ENCODE measurements around the gene TSEN34. TPM values are rescaled to one million over a fixed set of nuclear protein-coding genes. Genes with fewer than 3 reads are reported as not detected.

TSEN34 gene
- total RNA-seq (2022; extraction: Qiagen RNA extraction), result 77.0 to 127 TPM (median 122 TPM) in 5 replicates

GRCh38 chr19:54191011-54191810 is at the start of gene TSEN34:
Gene TSEN34 (plus strand): TSS chr19:54191308. CDS start chr19:54191365, 57 bp downstream.

GRCh38 chr19:54159352-54160181 is 31.5 kb upstream of the TSEN34 start, which contains the start of gene LENG1:
Gene LENG1 (minus strand): TSS chr19:54159721. CDS start chr19:54159695, 26 bp downstream.

GRCh38 chr19:54172471-54173358 is 18.4 kb upstream of the TSEN34 start, which contains the start of gene TMC4:
Gene TMC4 (minus strand): TSS chr19:54173160. CDS start chr19:54173117, 43 bp downstream.

GRCh38 chr19:54189145-54189734 is 1.9 kb upstream of the TSEN34 start, which contains the start of gene MBOAT7:
Gene MBOAT7 (minus strand): TSS chr19:54189580. CDS start chr19:54188508, 1,072 bp downstream.

GRCh38 chr19:54222474-54223276 is 31.6 kb downstream of the TSEN34 start, which contains the start of gene LILRB3:
Gene LILRB3 (minus strand): TSS chr19:54223007. CDS start chr19:54222976, 31 bp downstream.

GRCh38 chr19:54242646-54243045 is 51.5 kb downstream of the TSEN34 start, which contains the start of gene LILRA6:
Gene LILRA6 (minus strand): TSS chr19:54242790.

Other genes with a start within 250 kb of the TSEN34 start
- 0.62 to 1.1 TPM (median 0.91 TPM) in 5 replicates for gene CACNG8, start 228.4 kb upstream of the TSEN34 start, total RNA-seq (2022; extraction: Qiagen RNA extraction)
- gene CACNG6, start 199.7 kb upstream of the TSEN34 start, total RNA-seq (2022; extraction: Qiagen RNA extraction), result 8.8 to 12.8 TPM (median 11.3 TPM) in 5 replicates
- gene VSTM1, start 127.4 kb upstream of the TSEN34 start, total RNA-seq (2022; extraction: Qiagen RNA extraction), result 0.60 to 1.2 TPM (median 0.73 TPM) in 4 of 5 replicates, not detected in the other
- gene TARM1, start 109.9 kb upstream of the TSEN34 start, total RNA-seq (2022; extraction: Qiagen RNA extraction), result not detected in 5 replicates
- 0.20 to 0.41 TPM (median 0.27 TPM) in 5 replicates for gene OSCAR, start 90.5 kb upstream of the TSEN34 start, total RNA-seq (2022; extraction: Qiagen RNA extraction)
- gene NDUFA3, start 88.5 kb upstream of the TSEN34 start, total RNA-seq (2022; extraction: Qiagen RNA extraction), result 140 to 263 TPM (median 231 TPM) in 5 replicates
- gene TFPT, start 75.7 kb upstream of the TSEN34 start, total RNA-seq (2022; extraction: Qiagen RNA extraction), result 18.6 to 23.8 TPM (median 19.8 TPM) in 5 replicates
- 105 to 119 TPM (median 114 TPM) in 5 replicates for gene PRPF31, start 75.6 kb upstream of the TSEN34 start, total RNA-seq (2022; extraction: Qiagen RNA extraction)
- gene CNOT3, start 53.5 kb upstream of the TSEN34 start, total RNA-seq (2022; extraction: Qiagen RNA extraction), result 50.5 to 63.8 TPM (median 58.1 TPM) in 5 replicates
- gene LENG1, start 31.6 kb upstream of the TSEN34 start, total RNA-seq (2022; extraction: Qiagen RNA extraction), result 7.5 to 8.5 TPM (median 7.9 TPM) in 5 replicates
- 0.73 to 1.5 TPM (median 1.1 TPM) in 5 replicates for gene TMC4, start 18.1 kb upstream of the TSEN34 start, total RNA-seq (2022; extraction: Qiagen RNA extraction)
- 133 to 153 TPM (median 146 TPM) in 5 replicates for gene MBOAT7, start 1.7 kb upstream of the TSEN34 start, total RNA-seq (2022; extraction: Qiagen RNA extraction)
- 2,122 to 2,593 TPM (median 2,171 TPM) in 5 replicates for gene RPS9, start 9.6 kb downstream of the TSEN34 start, total RNA-seq (2022; extraction: Qiagen RNA extraction)
- 0.14 to 0.38 TPM (median 0.30 TPM) in 5 replicates for gene LILRB3, start 31.7 kb downstream of the TSEN34 start, total RNA-seq (2022; extraction: Qiagen RNA extraction)
- 0.08 TPM in 1 of 5 replicates, not detected in the others for gene LILRA6, start 51.5 kb downstream of the TSEN34 start, total RNA-seq (2022; extraction: Qiagen RNA extraction)
- gene LILRB5, start 66.0 kb downstream of the TSEN34 start, total RNA-seq (2022; extraction: Qiagen RNA extraction), result 0.05 TPM in 2 of 5 replicates, not detected in the others
- 0.06 to 0.22 TPM (median 0.08 TPM) in 3 of 5 replicates, not detected in the others for gene LILRB2, start 89.8 kb downstream of the TSEN34 start, total RNA-seq (2022; extraction: Qiagen RNA extraction)
- gene LILRA5, start 121.9 kb downstream of the TSEN34 start, total RNA-seq (2022; extraction: Qiagen RNA extraction), result 0.09 TPM in 1 of 5 replicates, not detected in the others
- gene LILRA4, start 147.9 kb downstream of the TSEN34 start, total RNA-seq (2022; extraction: Qiagen RNA extraction), result not detected in 5 replicates
- gene LAIR1, start 173.6 kb downstream of the TSEN34 start, total RNA-seq (2022; extraction: Qiagen RNA extraction), result not detected in 5 replicates
- gene TTYH1, start 224.2 kb downstream of the TSEN34 start, total RNA-seq (2022; extraction: Qiagen RNA extraction), result 0.09 to 0.31 TPM (median 0.16 TPM) in 5 replicates